ENCODE results near the gene OTUB1. TPM values are rescaled to one million over a fixed set of nuclear protein-coding genes. Genes with fewer than 3 reads are reported as not detected.
A peak's percentile ranks its signal among the peaks of the same experiment; 100 is the strongest.

The OTUB1 gene
- total and polyA plus RNA-seq, 9 of the 15 experiments (the other 6 are each of a cell fraction or from before 2014, with no cell fraction given), result 29.5 to 134 (median 66.1) TPM

DNA sequence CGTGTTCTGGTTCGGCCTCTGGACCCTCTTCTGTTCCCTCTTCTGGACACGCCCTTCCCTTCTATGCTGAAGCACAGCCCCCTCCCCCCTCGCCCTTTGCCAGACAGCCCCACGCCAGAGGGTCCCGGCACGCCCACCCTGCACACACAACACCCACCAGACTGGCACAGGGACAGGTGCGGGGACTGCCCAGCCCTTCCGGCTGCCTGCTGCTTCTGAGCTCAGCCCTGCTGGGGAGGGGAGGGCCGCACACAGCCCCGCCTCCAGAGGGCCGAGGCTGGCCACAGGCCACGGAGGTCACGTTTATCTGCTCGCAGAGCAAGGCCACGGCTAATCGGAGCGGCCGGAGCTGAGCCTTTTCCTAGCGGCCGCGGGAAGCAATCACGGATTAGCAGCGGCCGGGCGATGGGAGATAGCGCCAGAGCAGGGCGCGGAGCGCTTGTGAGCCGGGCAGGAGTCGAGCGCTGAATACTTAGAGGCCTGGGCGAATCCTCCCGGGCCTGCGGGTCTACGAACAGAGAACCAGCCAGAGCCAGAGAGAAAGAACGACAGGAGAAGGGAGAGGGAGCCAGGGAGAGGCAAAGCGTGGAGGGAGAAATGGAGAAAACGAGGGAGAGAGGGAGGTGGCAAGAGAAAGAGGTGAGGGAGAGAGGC lies 21.5 kb downstream of the OTUB1 start (continued):
- TF ChIP-seq, protein P1, sequence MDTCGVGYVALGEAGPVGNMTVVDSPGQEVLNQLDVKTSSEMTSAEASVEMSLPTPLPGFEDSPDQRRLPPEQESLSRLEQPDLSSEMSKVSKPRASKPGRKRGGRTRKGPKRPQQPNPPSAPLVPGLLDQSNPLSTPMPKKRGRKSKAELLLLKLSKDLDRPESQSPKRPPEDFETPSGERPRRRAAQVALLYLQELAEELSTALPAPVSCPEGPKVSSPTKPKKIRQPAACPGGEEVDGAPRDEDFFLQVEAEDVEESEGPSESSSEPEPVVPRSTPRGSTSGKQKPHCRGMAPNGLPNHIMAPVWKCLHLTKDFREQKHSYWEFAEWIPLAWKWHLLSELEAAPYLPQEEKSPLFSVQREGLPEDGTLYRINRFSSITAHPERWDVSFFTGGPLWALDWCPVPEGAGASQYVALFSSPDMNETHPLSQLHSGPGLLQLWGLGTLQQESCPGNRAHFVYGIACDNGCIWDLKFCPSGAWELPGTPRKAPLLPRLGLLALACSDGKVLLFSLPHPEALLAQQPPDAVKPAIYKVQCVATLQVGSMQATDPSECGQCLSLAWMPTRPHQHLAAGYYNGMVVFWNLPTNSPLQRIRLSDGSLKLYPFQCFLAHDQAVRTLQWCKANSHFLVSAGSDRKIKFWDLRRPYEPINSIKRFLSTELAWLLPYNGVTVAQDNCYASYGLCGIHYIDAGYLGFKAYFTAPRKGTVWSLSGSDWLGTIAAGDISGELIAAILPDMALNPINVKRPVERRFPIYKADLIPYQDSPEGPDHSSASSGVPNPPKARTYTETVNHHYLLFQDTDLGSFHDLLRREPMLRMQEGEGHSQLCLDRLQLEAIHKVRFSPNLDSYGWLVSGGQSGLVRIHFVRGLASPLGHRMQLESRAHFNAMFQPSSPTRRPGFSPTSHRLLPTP (IDR thresholded peaks at IDR 0.05; ENCODE audit: borderline replicate concordance, extremely low read depth, insufficient read length), result no peak
- TF ChIP-seq, protein P2, sequence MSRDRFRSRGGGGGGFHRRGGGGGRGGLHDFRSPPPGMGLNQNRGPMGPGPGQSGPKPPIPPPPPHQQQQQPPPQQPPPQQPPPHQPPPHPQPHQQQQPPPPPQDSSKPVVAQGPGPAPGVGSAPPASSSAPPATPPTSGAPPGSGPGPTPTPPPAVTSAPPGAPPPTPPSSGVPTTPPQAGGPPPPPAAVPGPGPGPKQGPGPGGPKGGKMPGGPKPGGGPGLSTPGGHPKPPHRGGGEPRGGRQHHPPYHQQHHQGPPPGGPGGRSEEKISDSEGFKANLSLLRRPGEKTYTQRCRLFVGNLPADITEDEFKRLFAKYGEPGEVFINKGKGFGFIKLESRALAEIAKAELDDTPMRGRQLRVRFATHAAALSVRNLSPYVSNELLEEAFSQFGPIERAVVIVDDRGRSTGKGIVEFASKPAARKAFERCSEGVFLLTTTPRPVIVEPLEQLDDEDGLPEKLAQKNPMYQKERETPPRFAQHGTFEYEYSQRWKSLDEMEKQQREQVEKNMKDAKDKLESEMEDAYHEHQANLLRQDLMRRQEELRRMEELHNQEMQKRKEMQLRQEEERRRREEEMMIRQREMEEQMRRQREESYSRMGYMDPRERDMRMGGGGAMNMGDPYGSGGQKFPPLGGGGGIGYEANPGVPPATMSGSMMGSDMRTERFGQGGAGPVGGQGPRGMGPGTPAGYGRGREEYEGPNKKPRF (IDR thresholded peaks at IDR 0.05; ENCODE audit: low read depth, low read length), result no peak
- TF ChIP-seq TAF1 (IDR thresholded peaks at IDR 0.05; ENCODE audit: control insufficient read depth, extremely low read depth, insufficient read depth, low read length, severe bottlenecking), result peak; percentile 37
- no peak for TF ChIP-seq SNIP1 (IDR thresholded peaks at IDR 0.05; ENCODE audit: low read depth)
- TF ChIP-seq THAP7 (CRISPR knock-in tag; IDR thresholded peaks at IDR 0.05), result no peak
- no peak for TF ChIP-seq ZNF431 (CRISPR knock-in tag; IDR thresholded peaks at IDR 0.05)
- no peak for TF ChIP-seq SIX5 (IDR thresholded peaks at IDR 0.05; ENCODE audit: borderline replicate concordance in 1 of 2, insufficient read depth in 1 of 2, low read depth in 1 of 2, low read length in 2 of 2)
- TF ChIP-seq TBL1XR1 (IDR thresholded peaks at IDR 0.05; ENCODE audit: low read length in 2 of 2), result peak; percentile 82 to 85; a peak in 3 of 4 replicates
- TF ChIP-seq ZNF184 (CRISPR knock-in tag; IDR thresholded peaks at IDR 0.05), result no peak
- no peak; the same call in 1 of the 2 replicates for TF ChIP-seq ARID3A (IDR thresholded peaks at IDR 0.05; ENCODE audit: borderline replicate concordance, low read depth, low read length)
- TF ChIP-seq MEF2D (tag; conservative IDR thresholded peaks at IDR 0.05; ENCODE audit: low read depth), result no peak
- TF ChIP-seq CBX5 (IDR thresholded peaks at IDR 0.05; ENCODE audit: borderline replicate concordance, low read depth), result no peak
- peak; percentile 99 for TF ChIP-seq KDM2B (CRISPR knock-in tag; IDR thresholded peaks at IDR 0.05)
- peak; percentile 79 for TF ChIP-seq LEF1 (IDR thresholded peaks at IDR 0.05)
- TF ChIP-seq ZNF316 (IDR thresholded peaks at IDR 0.05), result no peak
- no peak for TF ChIP-seq SRSF1 (IDR thresholded peaks at IDR 0.05; ENCODE audit: low read depth, low read length)
- peak; percentile 59; the same call in 1 of the 2 replicates for TF ChIP-seq NCOA1 (IDR thresholded peaks at IDR 0.05; ENCODE audit: low read depth)
- no peak for TF ChIP-seq RBM17 (IDR thresholded peaks at IDR 0.05; ENCODE audit: borderline replicate concordance, low read depth, low read length)
- TF ChIP-seq USF1 (CRISPR knock-in tag; IDR thresholded peaks at IDR 0.05), result no peak

Data from K562 (cell line).